Caco-2 (cell line): ENCODE results near the gene ARL5A. TPM values are rescaled to one million over a fixed set of nuclear protein-coding genes. Genes with fewer than 3 reads are reported as not detected.
"Not testable (repeated sequence)": the region's sequence is repeated elsewhere in the genome, so short reads cannot be mapped to it uniquely, and the experiment has no call there.

Source experiments
- Bru-seq: library from RNA; stranded (reverse); fragments of 400-500 nt; gene quantifications from one replicate; lab custom pipeline; 2021; lab: Mats Ljungman, UMichigan
- BruChase-seq, 2 experiments: library from RNA; stranded (reverse); fragments of 400-500 nt; gene quantifications; one replicate each; lab custom pipeline; 2021; lab: Mats Ljungman, UMichigan
- BruUV-seq: library from RNA; stranded (reverse); fragments of 400-500 nt; replicated peaks from 2 replicates; lab custom pipeline; 2021; lab: Mats Ljungman, UMichigan
- CTCF ChIA-PET: fragments of 300-600 bp; sonication (Branson Sonifier 250); formaldehyde crosslinking; loops from one replicate; lab custom pipeline; 2022; ENCODE audit warnings: antibody characterized with exemption; lab: Charles Lee
- POLR2A ChIA-PET: fragments of 300-600 bp; sonication (Branson Sonifier 250); formaldehyde crosslinking; loops from one replicate; lab custom pipeline; 2022; ENCODE audit warnings: antibody characterized with exemption; lab: Charles Lee
- DNase-seq, 2 experiments: peaks; one replicate each; pipeline versions ENCODE4 v3.0.0 to v3.0.0-alpha.2; 2020 to 2022
- H3K27me3 ChIP-seq: replicated peaks from 2 replicates; pipeline ENCODE4 v1.6.0; 2011; ENCODE audit warnings: low read length; ENCODE audit not compliant: control insufficient read depth, insufficient read depth
- H3K36me3 ChIP-seq: 2 replicates; pipeline ENCODE4 v1.5.1; 2011; ENCODE audit warnings: low read length; ENCODE audit not compliant: control insufficient read depth, insufficient read depth
- H3K4me1 ChIP-seq: fragments of 250-450 bp; sonication (Bioruptor Pico); 2 replicates; pipeline ENCODE4 v1.5.1; 2020; ENCODE audit warnings: mild to moderate bottlenecking
- H3K4me3 ChIP-seq: 2 replicates; pipeline ENCODE4 v1.5.1; 2011; ENCODE audit warnings: low read depth, mild to moderate bottlenecking, control low read depth, low read length
- H3K9me3 ChIP-seq: fragments of 250-450 bp; sonication (Bioruptor Pico); 2 replicates; pipeline ENCODE4 v1.5.1; 2020; ENCODE audit warnings: mild to moderate bottlenecking, moderate library complexity
- H3K27ac Mint-ChIP-seq: one replicate; pipeline ENCODE4 v1.8.0; 2022; ENCODE audit warnings: mixed read lengths; ENCODE audit not compliant: unreplicated experiment
- H3K27me3 Mint-ChIP-seq: one replicate; pipeline ENCODE4 v1.8.0; 2022; ENCODE audit warnings: mixed read lengths; ENCODE audit not compliant: insufficient read depth, unreplicated experiment
- H3K36me3 Mint-ChIP-seq: one replicate; pipeline ENCODE4 v1.8.0; 2022; ENCODE audit warnings: mild to moderate bottlenecking, mixed read lengths; ENCODE audit not compliant: insufficient read depth, unreplicated experiment
- H3K4me1 Mint-ChIP-seq: one replicate; pipeline ENCODE4 v1.8.0; 2022; ENCODE audit warnings: low read depth, mixed read lengths; ENCODE audit not compliant: unreplicated experiment
- H3K4me3 Mint-ChIP-seq: one replicate; pipeline ENCODE4 v1.8.0; 2022; ENCODE audit warnings: mild to moderate bottlenecking, moderate library complexity, mixed read lengths; ENCODE audit not compliant: unreplicated experiment
- H3K9me3 Mint-ChIP-seq: one replicate; pipeline ENCODE4 v1.8.0; 2022; ENCODE audit warnings: mixed read lengths; ENCODE audit not compliant: unreplicated experiment
- CTCF ChIP-seq, 2 experiments: fragments of 200-600 bp in 1 of 2; IDR thresholded peaks; 1 replicate in 1 of 2; 2 replicates in 1 of 2; pipeline versions ENCODE4 v1.5.1 to v1.8.0; 2011 to 2022; ENCODE audit warnings: antibody characterized with exemption in 1 of 2, control low read depth in 1 of 2, inconsistent platforms in 1 of 2, low read depth in 1 of 2, low read length in 1 of 2, mild to moderate bottlenecking in 1 of 2, moderate library complexity in 1 of 2; ENCODE audit not compliant: insufficient read depth in 1 of 2, severe bottlenecking in 1 of 2, unreplicated experiment in 1 of 2
- intact Hi-C: fragments of 100-400 bp; cut with micrococcal nuclease; formaldehyde crosslinking; loops from one replicate; pipeline ENCODE4 v1.10.0; 2022; ENCODE audit not compliant: unreplicated experiment
- long read RNA-seq: library from polyadenylated mRNA; stranded (forward); transcript quantifications from one replicate; pipeline ENCODE4 v2.0.0, GENCODE V29; 2022
- total RNA-seq: library from RNA; stranded (reverse); gene quantifications from 2 replicates; pipeline ENCODE4 v1.2.3, GENCODE V29; 2022

Gene ARL5A, protein sequence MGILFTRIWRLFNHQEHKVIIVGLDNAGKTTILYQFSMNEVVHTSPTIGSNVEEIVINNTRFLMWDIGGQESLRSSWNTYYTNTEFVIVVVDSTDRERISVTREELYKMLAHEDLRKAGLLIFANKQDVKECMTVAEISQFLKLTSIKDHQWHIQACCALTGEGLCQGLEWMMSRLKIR
- 51.4 and 58.3 TPM in 2 replicates for total RNA-seq
- percentile 94 among the genes with signal in this experiment for Bru-seq, nascent RNA
- percentile 97 among the genes with signal in this experiment for BruChase-seq, experiment 1, labeled RNA remaining after a 2-hour chase
- percentile 97 among the genes with signal in this experiment for BruChase-seq, experiment 2, labeled RNA remaining after a 6-hour chase
- long read RNA-seq, full-length matches to known transcripts = 99 of 117 reads
- long read RNA-seq, partial matches to known transcripts = 1 of 117 reads
- long read RNA-seq, other reads (novel, unspliced or antisense) = 17 of 117 reads

DNA sequence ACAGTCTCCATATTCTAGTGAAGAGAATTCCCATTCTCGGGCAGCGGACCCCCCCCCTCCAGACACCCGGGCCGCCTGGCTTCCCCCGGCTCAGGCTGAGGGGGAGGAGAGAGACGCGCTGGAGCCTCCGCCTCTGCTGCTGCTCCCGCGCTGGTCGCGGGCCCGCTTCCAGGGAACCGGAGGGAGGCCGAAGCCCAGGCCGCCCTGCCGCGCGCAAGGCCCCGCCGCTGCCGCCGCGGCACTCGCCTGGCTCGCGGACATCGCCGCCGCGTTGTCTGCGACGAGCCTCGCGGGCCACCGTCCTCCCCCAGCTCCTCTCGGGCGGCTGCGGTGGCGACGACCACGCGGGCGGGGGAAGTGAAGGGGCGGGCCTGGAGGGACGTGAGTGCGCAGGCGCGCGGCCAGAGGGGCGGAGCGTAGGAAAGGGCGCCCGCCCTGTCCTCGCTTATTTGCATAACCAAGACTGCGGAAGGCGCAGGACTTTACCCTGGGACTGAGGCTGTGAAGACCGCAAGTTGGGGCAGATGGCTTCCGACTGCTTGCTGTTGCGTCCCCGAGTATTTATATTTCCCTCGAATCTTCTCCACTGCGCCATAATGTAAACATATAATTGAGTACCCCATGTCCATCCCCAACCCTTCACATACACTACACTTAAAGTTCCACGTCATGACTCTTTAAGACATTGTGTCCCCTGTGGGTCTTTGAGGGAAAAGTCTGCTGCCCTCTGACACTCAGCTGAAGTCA lies at the start of gene ARL5A:
Gene ARL5A (minus strand): TSS at position 279 of the 747 bp plus-strand sequence. CDS start 245 bp downstream, at position 34.
- no TSS peak for BruUV-seq
- peak; percentile 94 to 97 for DNase-seq
- Mint-ChIP-seq H3K36me3 (peaks cover 6% of the 10 kb centered on the region), H3K9me3 (no peaks in the 10 kb centered on the region), H3K4me3 (peak within 1 kb of the TSS; percentile 78), H3K27ac (peak within 1 kb of the TSS; percentile 79), H3K4me1 (peaks cover 17% of the 10 kb centered on the region), H3K27me3 (no peaks in the 10 kb centered on the region)
- Histone ChIP-seq H3K4me3 (peak within 1 kb of the TSS; percentile 90), H3K27me3 (no peaks in the 10 kb centered on the region), H3K4me1 (peaks cover 12% of the 10 kb centered on the region), H3K9me3 (no peaks in the 10 kb centered on the region), H3K36me3 (no peaks in the 10 kb centered on the region)
- no peak for TF ChIP-seq CTCF (IDR thresholded peaks at IDR 0.05; ENCODE audit: insufficient read depth in 1 of 2, low read depth in 1 of 2, low read length in 1 of 2, severe bottlenecking in 1 of 2, unreplicated experiment in 1 of 2)
- ChIA-PET CTCF (interaction anchor here (0.6 kb wide), 1 partner anchor 63 kb away, joined by 8 read pairs; no protein-coding TSS in a partner anchor), POLR2A (interaction anchor here (0.6 to 1.0 kb wide), 8 partner anchors 51 to 343 kb away, joined by 3 to 5 read pairs (median 3); no protein-coding TSS in a partner anchor)
- intact Hi-C loops = loop anchor here (1.0 to 5.0 kb wide), 2 partner anchors 124 to 176 kb away; no protein-coding TSS in a partner anchor

GRCh38 chr2:151875631-151876030 lies 47.4 kb upstream of the ARL5A start:
- H3K36me3 ChIP-seq, H3K27me3 Mint-ChIP-seq, H3K4me3 Mint-ChIP-seq, H3K4me1 ChIP-seq, H3K27ac Mint-ChIP-seq, H3K27me3 ChIP-seq, H3K4me3 ChIP-seq, intact Hi-C loops, H3K36me3 Mint-ChIP-seq, POLR2A ChIA-PET, BruUV-seq, H3K9me3 Mint-ChIP-seq, DNase-seq, H3K9me3 ChIP-seq, CTCF ChIA-PET: not testable (repeated sequence)
- peaks cover 14% of the 10 kb centered on the region for H3K4me1 Mint-ChIP-seq

DNA sequence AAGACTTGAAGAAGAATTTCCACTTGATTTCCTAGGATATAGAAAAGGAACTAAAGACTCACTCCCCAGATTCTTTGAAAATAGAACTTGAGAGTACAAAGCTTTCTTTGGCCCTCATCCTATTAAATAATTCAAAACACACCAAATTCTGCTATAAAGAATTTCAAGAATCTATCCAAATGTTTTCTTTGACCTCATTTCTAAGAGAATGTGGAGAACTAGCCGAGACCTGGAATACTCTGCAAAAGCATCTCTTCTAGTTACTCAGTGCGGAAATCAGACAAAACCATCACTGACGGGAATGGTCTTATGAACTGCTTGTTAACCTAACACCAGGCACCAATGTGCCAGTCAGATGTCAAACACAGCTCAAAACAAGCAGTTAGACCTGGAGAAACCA lies 44.2 kb upstream of the ARL5A start:
- ChIA-PET POLR2A (no interaction called here), CTCF (no interaction called here)
- no peak overlapping the region for H3K4me3 Mint-ChIP-seq
- Histone ChIP-seq H3K4me1 (no peaks in the 10 kb centered on the region), H3K9me3 (no peaks in the 10 kb centered on the region), H3K27me3 (no peaks in the 10 kb centered on the region), H3K4me3 (no peak overlapping the region), H3K36me3 (no peaks in the 10 kb centered on the region)
- no peak for TF ChIP-seq CTCF (IDR thresholded peaks at IDR 0.05; ENCODE audit: insufficient read depth in 1 of 2, low read depth in 1 of 2, low read length in 1 of 2, severe bottlenecking in 1 of 2, unreplicated experiment in 1 of 2)
- no peak for DNase-seq
- H3K27ac Mint-ChIP-seq = no peak overlapping the region
- intact Hi-C loops = no loop called here
- peaks cover 3% of the 10 kb centered on the region for H3K27me3 Mint-ChIP-seq
- H3K9me3 Mint-ChIP-seq = no peaks in the 10 kb centered on the region
- no peaks in the 10 kb centered on the region for H3K36me3 Mint-ChIP-seq
- peaks cover 6% of the 10 kb centered on the region for H3K4me1 Mint-ChIP-seq
- no TSS peak for BruUV-seq
